Gastrocnemius medialis (tissue), 4 donors: ENCODE measurements around the gene BEAN1.

ENCODE experiments used
- CTCF ChIP-seq, 5 experiments: fragments of 450-650 bp in 3 of 5; fragments of 200-600 bp in 2 of 5; sonication (generic) in 2 of 5; IDR thresholded peaks in 4 of 5; conservative IDR thresholded peaks in 1 of 5; 1 replicate in 4 of 5; 2 replicates in 1 of 5; pipeline ENCODE4 v1.5.1; 2016 to 2019; ENCODE audit warnings: antibody characterized with exemption in 5 of 5, mild to moderate bottlenecking in 3 of 5, moderate library complexity in 3 of 5
- POLR2A ChIP-seq, 2 donors: fragments of 450-650 bp; IDR thresholded peaks; one replicate each; pipeline ENCODE4 v1.6.1; 2017; ENCODE audit warnings: antibody characterized with exemption in 2 of 2, mild to moderate bottlenecking in 2 of 2, moderate library complexity in 2 of 2

DNA sequence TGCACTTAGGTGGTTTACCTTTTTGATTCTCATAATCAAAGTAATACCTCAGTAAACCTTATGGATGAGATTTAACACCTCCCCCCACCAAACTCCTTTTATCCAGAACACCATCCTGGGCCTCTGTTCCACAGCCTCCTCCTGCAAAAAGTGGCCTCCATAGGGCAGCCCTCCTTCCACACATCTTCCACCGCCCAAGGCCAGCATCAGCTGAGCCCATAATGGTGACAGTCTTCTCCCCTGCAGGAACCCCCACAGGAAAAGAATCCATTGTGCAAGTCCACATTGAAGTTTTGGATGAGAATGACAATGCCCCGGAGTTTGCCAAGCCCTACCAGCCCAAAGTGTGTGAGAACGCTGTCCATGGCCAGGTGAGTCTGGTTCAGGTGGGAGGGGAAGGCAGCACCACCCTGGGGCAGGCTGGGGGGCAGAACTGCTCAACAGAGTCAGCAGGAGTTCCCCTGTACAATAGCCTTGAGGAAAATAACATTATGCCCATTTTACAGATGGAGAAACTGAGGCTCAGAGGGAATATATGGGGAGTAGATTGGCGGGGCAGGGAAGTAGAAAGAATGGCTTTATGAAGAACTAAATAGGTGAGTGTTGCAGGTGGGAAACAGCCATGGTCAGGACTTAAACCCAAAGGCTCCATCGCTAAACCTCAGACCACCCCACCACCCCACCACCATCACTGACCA is 29.2 kb upstream of the BEAN1 start:
- TF ChIP-seq POLR2A (IDR thresholded peaks at IDR 0.05) (no peak), CTCF (IDR thresholded peaks at IDR 0.05 in 4 of 5, conservative IDR thresholded peaks at IDR 0.05 in 1 of 5) (no peak)
